C4-2B (cell line): ENCODE data around the gene USHBP1.

Source experiments
- H3K27ac ChIP-seq: fragments of 450-650 bp; 2 replicates; pipeline ENCODE4 v1.5.1; 2017
- CTCF ChIP-seq: fragments of 450-650 bp; conservative IDR thresholded peaks from 2 replicates; pipeline ENCODE4 v1.5.1; 2017; ENCODE audit warnings: mild to moderate bottlenecking
- ZFX ChIP-seq: fragments of 450-650 bp; IDR thresholded peaks from 2 replicates; pipeline ENCODE4 v1.6.1; 2017

USHBP1 gene

GRCh38 chr19:17209126-17210036 is 55.2 kb downstream of the USHBP1 start:
- no peak overlapping the region for H3K27ac ChIP-seq
- TF ChIP-seq CTCF (no peak), ZFX (no peak)

- TF ChIP-seq ZFX (no peak), CTCF (no peak)
- no peak overlapping the region for H3K27ac ChIP-seq
These were observed 57.6 kb downstream of the USHBP1 start for GRCh38 chr19:17206736-17207581.

GRCh38 chr19:17205237-17206140 is 59.1 kb downstream of the USHBP1 start:
- TF ChIP-seq CTCF (peak; percentile 82), ZFX (no peak)
- no peak overlapping the region for H3K27ac ChIP-seq

GRCh38 chr19:17202713-17203112 is 61.8 kb downstream of the USHBP1 start:
- TF ChIP-seq CTCF, result no peak
- no peak for TF ChIP-seq ZFX

GRCh38 chr19:17202249-17202648 is 62.3 kb downstream of the USHBP1 start:
- TF ChIP-seq CTCF (no peak), ZFX (no peak)
- H3K27ac ChIP-seq, result no peak overlapping the region

More at GRCh38 chr19:17202713-17203112, 61.8 kb downstream of the USHBP1 start:
- no peak overlapping the region for H3K27ac ChIP-seq

GRCh38 chr19:17200408-17201079 is 64.0 kb downstream of the USHBP1 start:
- TF ChIP-seq ZFX, result no peak
- no peak for TF ChIP-seq CTCF
- no peak overlapping the region for H3K27ac ChIP-seq
